Fibroblast of peridontal ligament (primary cell): ENCODE measurements around the gene BLNK.
"Not testable (repeated sequence)": the region's sequence is repeated elsewhere in the genome, so short reads cannot be mapped to it uniquely, and the experiment has no call there.

Experiments used
- DNase-seq: peaks from one replicate; pipeline ENCODE4 v3.0.0-alpha.2; 2010; ENCODE audit errors: extremely low read depth

BLNK gene

GRCh38 chr10:96271016-96271815, at the start of gene BLNK:
Gene BLNK, minus strand, starts transcription at chr10:96271569. Its CDS starts 171 bp downstream, at chr10:96271398.
- DNase-seq = peak; percentile 30

- DNase-seq = peak; percentile 3
Measured at GRCh38 chr10:96319754-96320474, 48.5 kb upstream of the BLNK start.

GRCh38 chr10:96317067-96317833, 45.9 kb upstream of the BLNK start:
- DNase-seq = no peak

- DNase-seq = no peak
Measured at GRCh38 chr10:96313344-96313743, 42.0 kb upstream of the BLNK start.

- no peak for DNase-seq
Measured at GRCh38 chr10:96311180-96311715, 39.9 kb upstream of the BLNK start.

GRCh38 chr10:96310321-96310669, 38.9 kb upstream of the BLNK start:
- DNase-seq = no peak

- DNase-seq = no peak
Measured at GRCh38 chr10:96309628-96310320, 38.4 kb upstream of the BLNK start.

GRCh38 chr10:96308854-96309253, 37.5 kb upstream of the BLNK start:
- DNase-seq = not testable (repeated sequence)

- no peak for DNase-seq
Measured at GRCh38 chr10:96306516-96306915, 35.1 kb upstream of the BLNK start.

- DNase-seq = no peak
Measured at GRCh38 chr10:96305019-96305418, 33.6 kb upstream of the BLNK start.

GRCh38 chr10:96304230-96304629, 32.9 kb upstream of the BLNK start, which contains the start of gene DNTT:
Gene DNTT, plus strand, starts transcription at chr10:96304434. Its CDS starts 64 bp downstream, at chr10:96304498.
- DNase-seq = no peak

- DNase-seq = no peak
Measured at GRCh38 chr10:96301616-96302015, 30.2 kb upstream of the BLNK start.

GRCh38 chr10:96299383-96299782, 28.0 kb upstream of the BLNK start:
- no peak for DNase-seq

GRCh38 chr10:96298362-96298761, 27.0 kb upstream of the BLNK start:
- DNase-seq = no peak

GRCh38 chr10:96297486-96297885, 26.1 kb upstream of the BLNK start:
- no peak for DNase-seq

- no peak for DNase-seq
Measured at GRCh38 chr10:96295475-96295874, 24.1 kb upstream of the BLNK start.

GRCh38 chr10:96292971-96293920, 21.9 kb upstream of the BLNK start:
- DNase-seq = peak; percentile 56

GRCh38 chr10:96290368-96291133, 19.2 kb upstream of the BLNK start:
- DNase-seq = no peak

- no peak for DNase-seq
Measured at GRCh38 chr10:96289218-96289910, 18.0 kb upstream of the BLNK start.
